ENCODE results near the gene DHH. TPM values are rescaled to one million over a fixed set of nuclear protein-coding genes. Genes with fewer than 3 reads are reported as not detected.
A peak's percentile ranks its signal among the peaks of the same experiment; 100 is the strongest.

The DHH gene
- total RNA-seq, 1 donor, result not detected

GRCh38 chr12:49088932-49089330 lies 5.7 kb downstream of the DHH start:
- DNase-seq (ENCODE audit: low read depth), result no peak
- no peak overlapping the region for H3K4me3 ChIP-seq (ENCODE audit: low read depth, low read length)
- no peak for TF ChIP-seq CTCF (IDR thresholded peaks at IDR 0.05; ENCODE audit: insufficient read depth, low read depth, low read length)

GRCh38 chr12:49088150-49088931 lies 6.3 kb downstream of the DHH start:
- TF ChIP-seq CTCF (IDR thresholded peaks at IDR 0.05; ENCODE audit: insufficient read depth, low read depth, low read length), result peak; percentile 88
- no peak overlapping the region for H3K4me3 ChIP-seq (ENCODE audit: low read depth, low read length)
- DNase-seq (ENCODE audit: low read depth), result peak; percentile 90

- no peak for TF ChIP-seq CTCF (IDR thresholded peaks at IDR 0.05; ENCODE audit: insufficient read depth, low read depth, low read length)
- peak; percentile 69 for DNase-seq (ENCODE audit: low read depth)
- no peak overlapping the region for H3K4me3 ChIP-seq (ENCODE audit: low read depth, low read length)
These were observed 8.5 kb downstream of the DHH start for GRCh38 chr12:49086116-49086515.

GRCh38 chr12:49084438-49084837 lies 10.2 kb downstream of the DHH start:
- no peak for TF ChIP-seq CTCF (IDR thresholded peaks at IDR 0.05; ENCODE audit: insufficient read depth, low read depth, low read length)
- no peak for DNase-seq (ENCODE audit: low read depth)
- no peak overlapping the region for H3K4me3 ChIP-seq (ENCODE audit: low read depth, low read length)

- no peak for DNase-seq (ENCODE audit: low read depth)
- H3K4me3 ChIP-seq (ENCODE audit: low read depth, low read length), result no peak overlapping the region
- no peak for TF ChIP-seq CTCF (IDR thresholded peaks at IDR 0.05; ENCODE audit: insufficient read depth, low read depth, low read length)
These were observed 14.8 kb downstream of the DHH start for GRCh38 chr12:49079793-49080192.

- TF ChIP-seq CTCF (IDR thresholded peaks at IDR 0.05; ENCODE audit: insufficient read depth, low read depth, low read length), result no peak
- no peak for DNase-seq (ENCODE audit: low read depth)
- H3K4me3 ChIP-seq (ENCODE audit: low read depth, low read length), result no peak overlapping the region
These were observed 23.6 kb downstream of the DHH start for GRCh38 chr12:49070971-49071370.

Measured in fibroblast of villous mesenchyme (primary cell).